Measurements from ENCODE around the gene PUS1.

PUS1 gene

DNA sequence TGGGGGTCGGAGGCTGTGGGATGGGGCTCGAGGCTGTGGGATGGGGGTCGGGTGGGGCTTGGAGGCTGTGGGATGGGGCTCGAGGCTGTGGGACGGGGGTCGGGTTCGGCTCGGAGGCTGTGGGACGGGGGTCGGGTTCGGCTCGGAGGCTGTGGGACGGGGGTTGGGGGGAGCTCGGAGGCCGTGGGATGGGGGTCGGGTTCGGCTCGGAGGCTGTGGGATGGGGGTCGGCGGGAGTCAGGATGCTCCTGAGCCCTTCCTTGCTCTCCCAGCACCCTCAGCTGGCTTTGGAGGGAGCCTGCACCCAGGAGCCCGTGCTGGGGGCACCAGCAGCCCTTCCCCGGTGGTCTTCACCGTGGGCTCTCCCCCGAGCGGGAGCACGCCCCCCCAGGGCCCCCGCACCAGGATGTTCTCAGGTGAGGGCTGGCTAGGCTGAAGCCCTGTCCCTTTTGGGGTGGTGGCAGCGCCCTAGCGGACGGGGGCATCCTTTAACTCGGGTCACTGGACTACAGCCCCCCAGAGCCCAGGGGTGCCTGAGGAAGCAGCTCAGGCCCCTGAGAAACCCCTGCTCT, 11.9 kb upstream of the PUS1 start:
- no peak for DNase-seq

DNA sequence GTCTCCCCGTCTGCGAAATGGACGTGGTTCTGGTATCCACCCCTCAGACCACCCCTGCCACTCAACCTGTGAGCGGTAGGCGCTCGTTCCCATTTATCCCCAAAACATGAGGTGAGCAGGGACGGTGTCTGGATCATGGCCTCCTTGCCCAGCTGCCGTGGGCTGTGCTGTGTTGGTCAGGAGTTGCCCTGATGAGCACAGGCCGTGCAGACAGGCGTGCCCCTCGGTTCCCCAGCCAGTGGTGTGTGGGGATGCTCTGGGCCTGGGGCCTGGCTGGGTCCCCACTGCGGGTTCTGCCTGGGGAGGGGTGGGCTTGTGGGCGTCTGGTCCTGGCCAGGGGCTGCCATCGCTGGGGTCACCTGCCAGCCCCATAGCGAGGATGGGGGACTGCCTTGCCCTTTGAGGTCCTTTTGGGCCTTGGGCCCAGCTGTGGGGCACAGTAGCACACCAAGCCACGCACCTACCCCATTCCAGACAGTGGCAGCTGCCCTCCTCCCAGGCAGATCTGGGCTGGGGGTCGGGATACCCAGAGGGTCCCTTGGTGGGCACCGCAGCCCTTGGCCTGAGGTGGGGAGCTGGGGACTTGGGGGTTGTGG, 11.3 kb upstream of the PUS1 start:
- no peak for DNase-seq

DNA sequence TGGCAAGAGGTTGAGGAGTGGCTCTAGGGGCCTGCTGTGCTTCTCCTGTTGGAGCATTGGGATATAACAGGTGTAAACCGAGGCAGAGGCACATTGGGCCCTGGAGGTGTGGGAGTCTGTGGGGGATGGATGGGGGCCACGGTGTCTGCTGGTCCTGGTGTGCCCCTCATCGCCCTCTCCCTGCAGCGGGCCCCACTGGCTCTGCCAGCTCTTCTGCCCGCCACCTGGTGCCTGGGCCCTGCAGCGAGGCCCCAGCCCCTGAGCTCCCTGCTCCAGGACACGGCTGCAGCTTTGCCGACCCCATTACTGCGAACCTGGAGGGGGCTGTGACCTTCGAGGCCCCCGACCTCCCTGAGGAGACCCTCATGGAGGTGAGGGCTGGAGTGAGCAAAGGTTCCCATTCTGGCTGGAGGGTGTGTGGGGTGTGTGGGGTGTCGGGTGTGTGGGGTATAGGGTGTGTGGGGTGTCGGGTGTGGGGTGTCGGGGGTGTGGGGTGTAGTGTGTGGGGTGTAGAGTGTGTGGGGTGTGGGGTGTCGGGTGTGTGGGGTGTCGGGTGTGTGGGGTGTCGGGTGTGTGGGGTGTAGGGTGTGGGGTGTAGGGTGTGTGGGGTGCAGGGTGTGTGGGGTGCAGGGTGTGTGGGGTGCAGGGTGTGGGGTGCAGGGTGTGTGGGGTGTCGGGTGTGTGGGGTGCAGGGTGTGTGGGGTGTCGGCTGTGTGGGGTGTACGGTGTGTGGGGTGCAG, 10.6 kb upstream of the PUS1 start:
- DNase-seq, result no peak

DNA sequence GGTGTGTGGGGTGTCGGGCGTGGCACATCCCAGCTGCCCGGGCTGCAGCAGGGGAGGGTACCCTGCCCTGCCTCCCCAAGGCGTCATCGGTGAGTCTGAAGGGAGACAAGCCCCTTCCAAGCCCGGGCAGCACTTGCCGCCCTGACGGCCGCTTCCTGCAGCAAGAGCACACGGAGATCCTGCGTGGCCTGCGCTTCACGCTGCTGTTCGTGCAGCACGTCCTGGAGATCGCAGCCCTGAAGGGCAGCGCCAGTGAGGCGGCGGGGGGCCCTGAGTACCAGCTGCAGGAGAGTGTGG, 10.1 kb upstream of the PUS1 start:
- no peak for DNase-seq

DNA sequence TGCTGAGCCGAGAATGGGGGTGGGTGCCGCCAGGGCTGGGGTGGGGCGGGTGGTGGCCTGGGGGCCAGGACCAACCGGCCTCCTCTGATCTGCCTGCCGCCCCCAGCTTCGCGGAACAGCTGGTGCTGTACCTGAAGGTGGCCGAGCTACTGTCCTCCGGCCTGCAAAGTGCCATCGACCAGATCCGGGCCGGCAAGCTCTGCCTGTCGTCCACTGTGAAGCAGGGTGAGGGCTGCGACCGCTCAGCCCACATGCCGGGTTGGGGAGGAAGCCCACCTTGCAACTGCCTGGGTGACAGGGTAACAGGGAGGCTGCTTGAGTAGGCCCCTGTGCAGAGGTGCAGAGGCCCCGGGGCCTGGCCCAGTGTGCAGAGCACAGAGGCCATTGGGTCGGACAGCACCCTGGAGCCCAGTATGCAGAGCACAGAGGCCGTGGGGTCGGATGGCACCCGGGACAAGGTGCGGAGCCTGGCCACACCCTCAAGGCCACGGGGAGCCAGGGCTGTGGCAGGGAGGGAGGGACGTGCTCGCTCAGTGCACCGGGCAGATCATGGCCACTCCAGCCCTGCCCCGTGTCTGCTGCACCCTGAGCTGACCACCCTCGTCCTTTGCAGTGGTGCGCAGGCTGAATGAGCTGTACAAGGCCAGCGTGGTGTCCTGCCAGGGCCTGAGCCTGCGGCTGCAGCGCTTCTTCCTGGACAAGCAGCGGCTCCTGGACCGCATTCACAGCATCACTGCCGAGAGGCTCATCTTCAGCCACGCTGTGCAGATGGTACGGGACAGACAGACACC, 9.5 kb upstream of the PUS1 start:
- no peak for DNase-seq

DNA sequence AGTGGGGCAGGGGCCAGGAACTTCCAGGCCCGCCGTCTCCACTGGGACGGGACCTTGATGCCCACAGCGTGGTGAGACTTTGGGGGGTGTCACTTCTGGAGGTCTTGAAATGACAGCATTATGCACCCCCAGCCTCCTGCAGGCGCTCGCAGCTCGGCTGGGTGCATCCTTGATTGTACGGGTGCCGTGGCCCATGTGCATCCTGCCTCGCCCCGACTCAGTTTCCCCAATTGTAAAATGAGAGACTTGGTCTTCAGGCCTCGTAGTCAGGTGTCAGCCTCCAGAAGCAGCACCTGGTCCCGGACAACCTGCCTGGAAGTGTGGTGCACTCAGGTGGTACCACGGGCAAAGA, 8.9 kb upstream of the PUS1 start:
- no peak for DNase-seq

DNA sequence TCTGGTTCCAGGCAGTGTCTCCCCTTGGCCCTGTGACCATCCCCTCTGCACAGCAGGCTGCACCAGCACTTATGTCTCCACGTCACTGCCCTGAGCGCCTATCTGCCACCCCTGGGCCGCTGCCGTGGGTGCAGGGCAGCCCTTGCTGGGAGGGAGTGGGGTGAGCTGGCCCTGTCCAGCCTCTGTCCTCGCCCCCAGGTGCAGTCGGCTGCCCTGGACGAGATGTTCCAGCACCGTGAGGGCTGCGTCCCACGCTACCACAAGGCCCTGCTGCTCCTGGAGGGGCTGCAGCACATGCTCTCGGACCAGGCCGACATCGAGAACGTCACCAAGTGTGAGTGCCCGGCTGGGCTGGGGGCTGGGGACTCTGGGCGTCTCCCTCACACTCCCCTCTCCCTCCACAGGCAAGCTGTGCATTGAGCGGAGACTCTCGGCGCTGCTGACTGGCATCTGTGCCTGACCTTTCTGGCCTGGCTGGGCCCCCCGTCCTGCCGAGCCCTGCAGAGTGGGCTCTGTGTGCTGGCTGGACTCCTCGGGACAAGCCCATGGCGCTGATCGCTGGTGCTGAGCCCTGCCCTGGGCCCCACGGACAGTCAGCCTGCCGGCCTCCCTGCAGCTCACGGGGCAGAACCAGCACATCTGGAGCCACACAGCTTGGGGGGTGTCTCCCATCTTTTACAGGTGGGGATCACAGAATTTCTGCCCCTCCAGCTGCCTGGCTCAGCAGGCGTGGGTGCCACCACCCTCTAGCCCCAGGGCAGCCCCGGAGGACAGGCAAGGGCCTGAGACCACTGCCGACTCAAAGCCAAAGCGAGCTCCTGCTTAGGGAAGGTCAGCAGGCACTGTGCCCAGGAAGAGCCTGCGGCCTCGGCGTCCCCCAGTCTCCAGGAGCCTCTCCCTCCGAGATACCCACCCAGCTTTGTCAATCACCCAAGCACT, 7.9 kb upstream of the PUS1 start:
- no peak for DNase-seq

DNA sequence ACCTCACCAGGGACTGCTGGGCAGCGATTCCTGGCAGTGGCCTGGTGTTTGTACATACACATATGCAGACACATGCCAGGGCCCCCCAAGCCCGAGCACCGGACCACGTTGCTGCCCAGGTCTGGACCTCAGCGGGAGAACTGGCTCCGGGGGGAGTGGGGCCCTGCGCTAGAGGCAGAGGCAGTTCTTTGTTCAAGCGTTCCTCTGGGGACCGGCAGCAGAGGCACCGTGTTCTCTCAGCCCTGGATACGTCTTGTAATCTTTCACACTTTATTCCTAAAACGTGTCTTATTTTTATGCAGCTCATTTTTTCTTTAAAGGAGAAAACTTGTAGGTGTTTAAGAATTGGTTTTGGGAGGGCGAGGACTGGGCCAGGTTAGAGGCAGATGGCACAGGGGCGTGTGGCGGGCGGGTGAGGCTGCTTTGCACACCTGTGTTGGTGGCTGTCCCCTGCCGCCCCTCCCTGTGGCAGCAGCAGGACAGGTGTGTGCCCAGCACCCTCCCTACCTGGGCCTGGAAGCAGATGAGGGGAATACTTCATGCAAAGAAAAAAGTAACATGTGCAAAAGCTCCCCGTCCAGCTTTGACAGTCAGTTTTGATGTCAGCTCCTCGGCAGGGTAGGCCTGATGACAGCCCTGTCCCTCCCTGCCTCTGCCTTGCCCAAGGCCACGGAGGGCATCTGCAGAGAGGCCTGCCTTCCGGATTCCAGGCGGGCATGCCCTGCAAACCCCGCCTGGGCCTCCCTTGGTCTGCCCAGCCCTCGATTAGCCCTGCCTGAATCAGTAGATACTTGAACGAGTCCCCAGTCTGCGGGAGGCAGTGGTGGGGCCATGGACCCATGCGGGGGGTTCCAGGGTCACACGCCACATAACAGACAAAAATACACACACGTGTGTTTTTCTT, 7.0 kb upstream of the PUS1 start:
- DNase-seq, result no peak

DNA sequence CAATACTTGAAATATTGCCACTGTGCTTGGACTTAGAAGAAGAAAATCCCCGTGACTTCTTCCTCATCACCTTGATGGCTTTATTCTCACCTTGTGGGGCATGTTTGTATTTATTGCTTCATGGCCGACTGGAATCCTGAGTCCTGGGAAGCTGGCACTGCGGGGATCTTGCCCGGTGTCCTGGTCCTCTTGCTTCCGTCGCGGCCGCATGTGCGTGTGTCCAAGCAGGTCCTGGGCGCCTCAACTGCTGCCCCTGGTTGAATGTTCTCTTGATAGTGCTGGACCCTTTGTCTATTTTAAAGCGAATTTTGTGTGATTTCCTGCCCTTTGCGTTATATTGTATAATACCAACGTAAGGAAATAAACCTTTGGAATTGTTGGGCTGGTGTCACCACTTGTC, 6.3 kb upstream of the PUS1 start:
- no peak for DNase-seq

DNA sequence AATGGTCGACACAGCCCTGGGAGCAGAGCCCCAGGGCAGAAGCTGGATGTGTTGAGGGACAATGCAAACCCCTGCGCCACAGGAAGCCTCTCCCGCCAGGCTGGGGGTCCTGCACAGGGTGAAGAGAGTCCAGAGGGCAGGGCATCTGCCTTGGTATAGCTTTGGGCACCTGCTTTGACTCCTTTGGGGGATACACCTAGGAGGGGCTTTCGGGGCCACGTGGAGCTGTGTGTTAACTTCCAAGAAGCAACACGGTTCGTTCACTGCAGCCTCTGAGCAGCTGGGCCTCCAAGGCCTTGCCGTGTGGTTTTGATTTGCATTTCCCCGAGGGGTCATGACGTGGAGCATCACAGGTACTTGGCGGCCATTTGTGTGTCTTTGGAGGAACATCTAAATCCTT, 5.8 kb upstream of the PUS1 start:
- no peak for DNase-seq

DNA sequence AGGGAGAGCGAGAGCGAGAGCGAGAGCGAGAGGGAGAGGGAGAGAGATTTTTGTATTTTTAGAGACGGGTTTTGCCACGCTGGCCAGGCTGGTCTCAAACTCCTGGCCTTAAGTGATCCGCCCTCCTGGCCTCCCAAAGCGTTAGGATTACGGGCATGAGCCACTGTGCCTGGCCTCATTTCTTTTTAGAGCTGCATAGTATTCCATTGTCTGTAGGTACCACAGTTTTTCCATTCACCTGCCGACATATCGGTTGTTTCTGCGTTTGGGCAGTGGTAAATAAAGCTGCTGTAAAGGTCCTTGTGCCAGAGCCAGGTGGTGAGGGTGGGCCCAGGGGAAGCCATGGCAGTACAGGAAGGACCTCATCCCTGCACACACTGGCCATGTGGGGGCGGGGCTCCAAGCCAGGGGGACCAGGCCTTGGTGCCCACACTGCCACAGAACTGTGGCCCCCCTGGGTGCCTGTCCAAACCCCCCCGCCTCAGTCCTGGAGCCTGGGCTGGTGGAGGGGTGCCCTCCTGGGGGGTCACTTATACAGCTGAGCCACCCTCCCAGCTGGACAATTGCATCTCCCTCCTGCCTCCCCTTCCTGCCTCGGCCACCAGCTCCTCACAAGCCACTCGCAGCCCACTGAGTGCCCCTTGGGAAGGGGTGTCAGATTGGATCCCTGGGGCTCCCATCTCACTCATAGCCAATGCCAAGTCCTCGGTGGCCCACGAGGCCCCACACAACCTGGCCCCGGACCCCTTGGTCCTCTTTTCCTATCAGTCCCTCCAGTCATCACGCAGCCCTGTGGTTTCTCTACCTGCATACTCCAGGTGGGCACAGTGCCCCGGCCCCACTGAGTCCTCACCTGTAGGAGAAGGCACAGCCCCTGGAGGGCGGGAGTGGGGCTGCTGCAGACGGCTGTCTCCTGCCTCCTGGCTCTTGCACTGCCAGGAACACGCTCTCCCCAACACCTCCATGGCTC, 1.7 kb upstream of the PUS1 start:
- DNase-seq, result no peak

DNA sequence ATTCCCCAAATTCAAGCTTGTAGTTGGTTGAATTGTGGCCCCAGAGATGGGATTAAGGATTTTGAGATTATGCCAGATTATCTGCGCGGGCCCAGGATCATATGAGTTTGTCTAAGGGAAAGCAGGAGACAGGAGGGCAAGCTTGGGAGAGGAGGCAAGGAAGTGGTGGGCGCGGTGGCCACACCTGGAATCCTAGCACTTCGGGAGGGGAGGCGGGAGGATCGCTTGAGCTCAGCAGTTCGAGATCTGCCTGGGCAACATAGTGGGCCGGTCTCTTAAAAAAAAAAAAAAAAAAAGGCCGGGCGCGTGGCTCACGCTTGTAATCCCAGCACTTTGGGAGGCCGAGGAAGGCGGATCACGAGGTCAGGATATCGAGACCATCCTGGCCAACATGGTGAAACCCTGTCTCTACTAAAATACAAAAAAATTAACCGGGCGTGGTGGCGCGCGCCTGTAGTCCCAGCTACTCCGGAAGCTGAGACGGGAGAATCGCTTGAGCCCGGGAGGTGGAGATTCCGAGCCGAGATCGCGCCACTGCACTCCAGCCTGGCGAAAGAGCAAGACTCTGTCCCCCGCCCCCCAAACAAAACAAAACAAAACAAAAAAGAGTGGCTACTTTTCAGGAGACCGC, 881 bp upstream of the PUS1 start:
- DNase-seq, result no peak

DNA sequence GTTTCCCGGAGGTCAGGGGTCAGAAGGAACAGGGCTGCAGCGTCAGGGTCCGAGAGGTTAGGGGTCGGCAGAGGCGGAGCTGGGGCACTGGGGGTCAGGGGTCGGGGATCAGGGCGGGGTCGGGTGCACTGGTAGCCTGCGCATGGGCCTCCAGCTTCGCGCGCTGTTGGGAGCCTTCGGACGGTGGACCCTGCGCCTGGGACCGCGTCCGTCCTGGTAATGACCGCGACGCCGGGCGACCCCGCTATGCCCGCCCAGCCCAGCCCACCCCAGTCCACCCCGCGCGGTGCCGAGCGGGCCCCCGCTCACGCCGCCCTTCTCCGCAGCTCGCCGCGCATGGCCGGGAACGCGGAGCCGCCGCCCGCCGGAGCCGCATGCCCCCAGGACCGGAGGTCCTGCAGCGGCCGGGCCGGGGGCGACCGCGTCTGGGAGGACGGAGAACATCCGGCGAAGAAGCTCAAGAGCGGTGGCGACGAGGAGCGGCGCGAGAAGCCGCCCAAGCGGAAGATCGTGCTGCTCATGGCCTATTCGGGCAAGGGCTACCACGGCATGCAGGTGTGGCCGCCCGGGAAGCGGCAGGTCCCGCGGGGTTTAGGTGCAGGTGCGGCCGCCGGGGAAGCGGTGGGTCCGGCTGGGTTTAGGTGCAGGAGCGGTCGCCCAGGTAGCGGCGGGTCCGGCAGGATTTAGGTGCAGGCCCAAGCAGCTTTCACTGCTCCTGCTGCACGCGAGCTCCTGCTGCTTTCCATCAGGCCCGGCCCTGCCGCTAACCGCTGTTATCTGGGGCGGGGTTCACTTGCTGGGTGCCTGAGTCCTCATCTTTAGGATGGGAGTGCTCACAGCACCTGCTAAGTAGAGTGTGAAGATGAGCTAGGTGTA, 743 bp downstream of the PUS1 start:
- no peak for DNase-seq

DNA sequence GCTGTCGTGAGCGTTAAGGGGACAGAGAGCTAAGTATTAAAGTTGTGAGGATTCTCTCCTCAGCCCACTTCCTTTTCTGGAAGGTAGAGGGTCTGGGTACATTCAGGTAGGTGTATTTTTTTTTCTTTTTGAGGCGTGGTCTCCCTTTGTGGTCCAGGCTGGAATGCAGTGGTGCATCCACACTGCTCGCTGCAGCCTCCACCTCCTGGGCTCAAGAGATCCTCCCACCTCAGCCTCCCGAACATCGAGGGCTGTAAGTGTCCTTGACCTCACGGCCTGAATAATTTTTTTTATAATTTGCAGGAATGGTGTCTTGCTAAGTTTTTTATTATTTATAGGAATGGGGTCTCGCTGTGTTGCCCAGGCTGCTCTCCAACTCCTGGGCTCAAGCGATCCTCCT, 1.4 kb downstream of the PUS1 start:
- DNase-seq, result no peak

DNA sequence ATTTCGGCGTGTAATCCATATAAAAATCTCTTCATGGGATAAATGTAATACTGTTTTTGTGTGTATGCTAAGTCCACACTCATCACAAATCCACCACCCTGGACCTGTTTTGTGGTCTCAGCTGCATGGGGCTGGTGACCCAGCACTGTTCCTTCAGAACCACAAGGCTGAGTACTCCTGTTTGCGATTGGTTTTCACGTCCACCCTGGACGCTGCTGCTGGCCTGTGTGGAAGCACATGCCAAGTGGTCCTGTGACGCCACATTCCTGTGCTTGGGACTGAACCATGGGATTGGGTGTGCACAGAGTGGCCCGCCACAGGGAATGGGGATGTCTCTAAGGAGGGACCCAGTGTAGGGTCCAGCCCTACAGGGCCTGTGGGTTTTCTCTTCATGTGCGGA, 4.3 kb downstream of the PUS1 start:
- no peak for DNase-seq

DNA sequence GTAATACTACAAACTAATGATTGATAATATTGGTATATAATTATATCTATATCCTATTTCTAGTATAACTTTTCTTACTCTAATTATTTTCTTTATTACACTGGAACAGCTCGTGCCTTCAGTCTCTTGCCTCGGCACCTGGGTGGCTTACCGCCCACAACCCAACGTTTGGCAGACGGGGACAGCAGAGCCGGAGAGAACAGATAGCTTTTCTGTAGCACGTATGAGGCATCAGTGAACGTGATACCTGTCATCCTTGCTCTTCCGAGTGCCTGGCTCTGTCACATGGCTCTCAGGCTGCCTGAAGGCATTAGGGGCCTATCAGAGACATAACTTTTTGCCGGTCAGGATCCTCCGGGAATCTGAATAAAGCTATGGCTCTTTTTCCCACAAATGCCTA, 5.5 kb downstream of the PUS1 start:
- DNase-seq, result no peak

DNA sequence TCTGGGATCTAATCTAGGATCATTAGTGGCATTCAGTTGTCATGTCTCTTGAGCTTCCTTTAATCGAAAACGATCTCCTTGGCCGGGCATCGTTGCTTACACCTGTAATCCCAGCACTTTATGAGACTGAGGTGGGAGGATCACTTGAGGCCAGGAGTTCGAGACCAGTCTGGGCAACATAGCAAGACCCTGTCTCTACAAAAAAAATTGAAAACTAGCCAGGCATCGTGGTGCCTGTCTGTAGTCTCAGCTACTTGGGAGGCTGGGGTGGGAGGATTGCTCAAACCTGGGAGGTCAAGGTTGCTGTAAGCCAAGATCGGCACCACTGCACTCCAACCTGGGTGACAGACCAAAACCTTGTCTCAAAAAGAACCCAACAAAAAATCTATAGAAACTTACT, 9.0 kb downstream of the PUS1 start:
- no peak for DNase-seq

DNA sequence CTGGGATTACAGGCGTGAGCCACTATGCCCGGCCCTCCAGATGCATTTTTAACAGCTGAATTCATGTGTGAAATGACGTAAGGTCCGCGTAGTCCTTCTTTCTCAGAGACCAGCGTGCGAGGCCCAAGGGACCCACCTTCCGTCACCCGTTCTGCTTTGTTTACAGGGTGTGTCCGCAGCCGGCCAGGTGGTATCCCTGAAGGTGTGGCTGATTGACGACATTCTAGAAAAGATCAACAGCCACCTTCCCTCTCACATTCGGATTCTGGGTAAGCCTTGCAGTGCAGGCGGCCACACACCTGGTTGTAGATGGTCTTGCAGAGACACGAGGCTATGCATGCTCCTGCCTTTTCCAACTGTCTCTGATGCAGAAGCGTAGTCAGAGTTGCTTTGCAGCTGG, 9.9 kb downstream of the PUS1 start:
- DNase-seq, result peak; percentile 88

DNA sequence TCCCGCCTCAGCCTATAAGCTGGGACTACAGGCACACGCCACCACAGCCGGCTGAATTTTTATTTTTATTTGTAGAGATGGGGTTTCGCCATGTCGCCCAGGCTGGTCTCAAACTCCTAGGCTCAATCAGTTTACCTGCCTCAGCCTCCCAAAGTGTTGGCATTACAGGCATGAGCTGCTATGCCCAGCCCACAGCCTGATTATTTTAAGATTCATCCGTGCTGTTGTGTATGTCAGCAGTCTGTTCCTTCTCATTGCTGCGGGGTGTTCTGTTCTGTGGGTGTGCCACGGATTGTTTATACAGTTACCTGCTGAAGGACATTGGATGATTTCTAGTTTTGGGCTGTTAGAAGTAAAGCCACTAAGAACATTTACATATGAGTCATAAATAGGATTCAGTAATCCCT, 11.1 kb downstream of the PUS1 start:
- DNase-seq, result no peak
